ENCODE data around the gene CREG2. TPM values are rescaled to one million over a fixed set of nuclear protein-coding genes. Genes with fewer than 3 reads are reported as not detected.

Gene CREG2
- total RNA-seq, 6 experiments from 2014 or later = 0.20 TPM; not detected in 5

GRCh38 chr2:101344137-101344536 lies 43.2 kb downstream of the CREG2 start:
- no peaks in the 10 kb centered on the region for H3K36me3 ChIP-seq
- DNase-seq = no peak
- H3K27ac ChIP-seq = no peak overlapping the region
- peaks cover 0 to 10% (median 4%) of the 10 kb centered on the region in 4 donors for H3K4me1 ChIP-seq
- intact Hi-C loops (cut with DNase I) = no loop called here
- no peak overlapping the region for H3K4me3 ChIP-seq
- no peaks in the 10 kb centered on the region for H3K27me3 ChIP-seq
- 61% methylated on average over 5 of the region's 5 CpGs for WGBS (ENCODE audit: insufficient coverage, low coverage, low lambda C conversion rate, missing lambda C conversion rate)
- H3K9me3 ChIP-seq = no peaks in the 10 kb centered on the region
- no peak for ATAC-seq
- TF ChIP-seq POLR2A (IDR thresholded peaks at IDR 0.05) (no peak), CTCF (IDR thresholded peaks at IDR 0.05) (no peak)

GRCh38 chr2:101342625-101343008 lies 44.7 kb downstream of the CREG2 start:
- H3K27ac ChIP-seq = no peak overlapping the region
- intact Hi-C loops (cut with DNase I) = no loop called here
- ATAC-seq = no peak
- H3K27me3 ChIP-seq = no peaks in the 10 kb centered on the region
- TF ChIP-seq CTCF (IDR thresholded peaks at IDR 0.05) = no peak
- no peak for TF ChIP-seq POLR2A (IDR thresholded peaks at IDR 0.05)
- H3K4me3 ChIP-seq = no peak overlapping the region
- no peak for DNase-seq
- H3K9me3 ChIP-seq = no peaks in the 10 kb centered on the region
- 70% methylated on average over 11 of the region's 15 CpGs for WGBS (ENCODE audit: insufficient coverage, low coverage, low lambda C conversion rate, missing lambda C conversion rate)
- H3K36me3 ChIP-seq = no peaks in the 10 kb centered on the region
- H3K4me1 ChIP-seq = peaks cover 0 to 10% (median 4%) of the 10 kb centered on the region in 4 donors

- peak; percentile 76 to 77 (median 77) for DNase-seq
- H3K27ac ChIP-seq = no peak overlapping the region
- TF ChIP-seq POLR2A (IDR thresholded peaks at IDR 0.05) (no peak), CTCF (IDR thresholded peaks at IDR 0.05) (peak; percentile 62 to 88 (median 83))
- H3K4me1 ChIP-seq = peaks cover 0 to 10% (median 4%) of the 10 kb centered on the region in 4 donors
- peak; percentile 76 to 84 (median 79) for ATAC-seq
- no peaks in the 10 kb centered on the region for H3K36me3 ChIP-seq
- 38% methylated on average over 9 of the region's 21 CpGs for WGBS (ENCODE audit: insufficient coverage, low coverage, low lambda C conversion rate, missing lambda C conversion rate)
- H3K4me3 ChIP-seq = no peak overlapping the region
- intact Hi-C loops (cut with DNase I) = no loop called here
- H3K27me3 ChIP-seq = no peaks in the 10 kb centered on the region
- H3K9me3 ChIP-seq = no peaks in the 10 kb centered on the region
These were observed 45.2 kb downstream of the CREG2 start for GRCh38 chr2:101341901-101342624.

GRCh38 chr2:101341421-101341820 lies 45.9 kb downstream of the CREG2 start:
- Histone ChIP-seq H3K27me3 (no peaks in the 10 kb centered on the region), H3K9me3 (no peaks in the 10 kb centered on the region), H3K36me3 (no peaks in the 10 kb centered on the region), H3K4me3 (no peak overlapping the region), H3K4me1 (peaks cover 0 to 10% (median 4%) of the 10 kb centered on the region in 4 donors), H3K27ac (no peak overlapping the region)
- DNase-seq (no peak), ATAC-seq (no peak)
- intact Hi-C loops (cut with DNase I) = no loop called here
- no peak for TF ChIP-seq POLR2A (IDR thresholded peaks at IDR 0.05)
- 66% methylated on average over 7 of the region's 7 CpGs for WGBS (ENCODE audit: insufficient coverage, low coverage, low lambda C conversion rate, missing lambda C conversion rate)

GRCh38 chr2:101340141-101340551 lies 47.2 kb downstream of the CREG2 start:
- WGBS (ENCODE audit: insufficient coverage, low coverage, low lambda C conversion rate, missing lambda C conversion rate) = 33% methylated on average over 1 of the region's 1 CpG
- Histone ChIP-seq H3K27me3 (no peaks in the 10 kb centered on the region), H3K36me3 (no peaks in the 10 kb centered on the region), H3K27ac (no peak overlapping the region), H3K9me3 (no peaks in the 10 kb centered on the region), H3K4me3 (no peak overlapping the region), H3K4me1 (peaks cover 0 to 10% (median 4%) of the 10 kb centered on the region in 4 donors)
- DNase-seq (peak in 1 of 3 donors; percentile 66), ATAC-seq (peak; percentile 78 to 90 (median 86))
- no peak for TF ChIP-seq CTCF (IDR thresholded peaks at IDR 0.05)
- no peak for TF ChIP-seq POLR2A (IDR thresholded peaks at IDR 0.05)
- intact Hi-C loops (cut with DNase I) = no loop called here
